Activated CD4-positive, alpha-beta T cell treated with anti-CD3 and anti-CD28 coated beads, Interleukin-2, amount 50 U/mL, for 4 hours (primary cell): ENCODE results near the gene PA2G4.
"Not testable (repeated sequence)": the region's sequence is repeated elsewhere in the genome, so short reads cannot be mapped to it uniquely, and the experiment has no call there.

Experiments used
- DNase-seq, 2 experiments: peaks; one replicate each; pipeline ENCODE4 v3.0.0-alpha.2; 2020

Gene PA2G4

DNA sequence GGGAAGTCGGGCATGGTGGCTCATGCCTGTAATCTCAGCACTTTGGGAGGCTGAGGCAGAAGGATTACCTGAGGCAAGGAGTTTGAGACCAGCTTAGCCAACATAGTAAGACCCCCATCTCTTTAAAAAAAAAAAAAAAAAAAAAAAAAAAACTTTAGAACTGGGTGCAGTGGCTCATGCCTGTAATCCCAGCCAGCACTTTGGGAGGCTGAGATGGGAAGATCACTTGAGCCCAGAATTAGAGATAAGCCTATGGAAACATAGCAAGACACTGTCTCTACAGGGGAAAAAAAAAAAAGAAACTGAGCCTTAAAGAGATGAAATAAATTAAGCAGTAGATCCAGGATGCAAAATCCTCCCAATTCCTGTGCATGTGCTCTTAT is 1.7 kb upstream of the PA2G4 start:
- DNase-seq, result no peak

DNA sequence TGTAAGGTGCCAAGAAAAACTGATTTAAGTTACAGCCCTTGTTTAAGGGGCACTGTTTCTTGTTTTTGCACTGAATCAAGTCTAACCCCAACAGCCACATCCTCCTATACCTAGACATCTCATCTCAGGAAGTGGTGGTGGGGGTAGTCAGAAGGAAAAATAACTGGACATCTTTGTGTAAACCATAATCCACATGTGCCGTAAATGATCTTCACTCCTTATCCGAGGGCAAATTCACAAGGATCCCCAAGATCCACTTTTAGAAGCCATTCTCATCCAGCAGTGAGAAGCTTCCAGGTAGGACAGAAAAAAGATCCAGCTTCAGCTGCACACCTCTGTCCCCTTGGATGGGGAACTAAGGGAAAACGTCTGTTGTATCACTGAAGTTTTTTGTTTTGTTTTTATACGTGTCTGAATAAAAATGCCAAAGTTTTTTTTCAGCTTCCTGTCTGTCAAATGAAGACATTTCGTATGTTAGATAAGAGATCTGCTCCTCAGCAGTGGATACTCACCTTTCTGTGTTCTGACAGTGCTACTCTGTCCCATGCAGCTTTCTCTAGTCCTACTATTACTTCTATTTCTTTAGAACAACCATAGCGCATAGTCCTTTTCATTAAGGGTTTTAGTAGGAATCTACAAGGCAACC is 1.2 kb upstream of the PA2G4 start:
- DNase-seq, result no peak

DNA sequence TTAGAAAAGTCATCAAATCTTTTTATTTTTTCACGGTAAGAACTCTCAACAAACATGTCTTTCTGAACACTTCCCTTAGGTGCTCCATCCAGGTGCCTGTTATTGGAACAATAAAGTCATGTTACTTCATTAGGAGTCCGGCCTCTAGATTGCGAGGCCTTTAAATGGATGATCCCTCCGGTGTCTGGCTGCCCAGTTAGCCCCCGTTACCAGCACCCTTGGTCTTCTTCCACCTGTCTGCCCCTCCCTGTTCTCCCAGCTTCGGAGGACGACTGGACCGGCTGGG is 593 bp upstream of the PA2G4 start:
- no peak for DNase-seq

DNA sequence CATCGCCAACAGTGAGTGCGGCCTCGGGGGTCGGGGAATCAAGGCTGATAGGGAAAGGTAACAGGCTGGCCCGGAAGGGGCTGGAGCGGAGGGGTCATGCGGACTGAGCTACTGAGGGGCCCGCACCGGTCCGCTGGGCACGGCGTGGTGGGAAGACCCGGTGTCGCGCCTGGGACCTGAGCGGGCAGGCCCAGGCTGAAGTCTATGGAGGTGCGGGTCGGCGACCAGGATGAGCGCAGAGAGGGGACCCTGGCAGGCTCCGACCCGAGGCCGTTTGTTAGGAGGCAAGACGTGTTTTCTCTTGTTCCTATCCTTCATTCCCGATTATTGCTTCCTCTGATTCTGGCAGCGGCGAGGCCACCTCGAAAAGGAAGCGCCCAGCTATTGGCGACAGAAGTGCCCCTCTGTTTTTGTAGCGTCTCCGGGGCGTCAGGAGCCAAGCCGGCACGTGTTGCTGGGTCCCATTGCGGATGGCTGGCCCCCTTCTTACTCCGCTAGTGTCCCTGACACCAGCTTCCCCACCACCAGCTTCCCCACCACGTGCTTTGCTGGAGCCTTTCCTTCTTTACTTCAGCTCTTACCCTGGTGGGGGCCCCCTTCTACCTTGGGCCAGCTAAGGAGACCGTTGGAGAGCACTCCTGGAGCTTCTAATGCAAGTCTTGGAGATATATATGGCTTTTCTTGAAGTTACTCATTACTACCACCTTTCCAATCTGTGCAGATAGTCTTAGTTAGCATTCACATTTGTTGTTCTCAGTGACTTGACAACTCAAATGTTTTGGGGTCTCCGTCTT is 653 bp downstream of the PA2G4 start:
- peak in 1 of 2 experiments; percentile 8 for DNase-seq

DNA sequence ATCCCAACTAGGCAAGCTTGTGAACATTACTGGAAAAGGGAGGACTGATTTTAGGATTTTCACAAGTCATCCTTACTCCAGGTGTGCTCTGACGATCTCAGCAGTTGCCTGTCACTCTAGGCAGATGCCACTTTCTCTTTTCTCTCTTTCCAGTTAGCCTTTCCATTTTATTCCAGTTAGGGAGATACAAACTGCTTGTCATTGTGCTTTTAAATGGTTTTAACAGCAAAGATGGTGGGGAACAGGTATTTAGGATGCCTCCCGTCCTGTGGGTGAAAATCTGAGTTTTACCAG is 1.2 kb downstream of the PA2G4 start:
- no peak for DNase-seq

DNA sequence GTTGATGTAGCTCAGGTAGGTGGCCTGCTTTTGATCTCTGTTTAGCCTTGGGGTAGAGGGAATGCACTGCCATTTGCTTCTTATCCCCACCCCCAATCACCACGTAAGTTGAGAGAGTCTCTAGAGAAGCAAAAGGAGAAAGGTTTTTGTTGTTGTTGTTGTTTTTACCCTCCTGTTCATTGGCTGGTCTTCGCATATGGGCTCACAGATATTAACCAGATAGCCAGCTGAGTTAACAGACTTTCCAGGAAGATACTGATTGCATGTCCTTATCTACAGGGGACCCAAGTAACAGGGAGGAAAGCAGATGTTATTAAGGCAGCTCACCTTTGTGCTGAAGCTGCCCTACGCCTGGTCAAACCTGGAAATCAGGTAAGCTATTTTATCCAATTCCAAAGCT is 2.9 kb downstream of the PA2G4 start:
- no peak for DNase-seq

DNA sequence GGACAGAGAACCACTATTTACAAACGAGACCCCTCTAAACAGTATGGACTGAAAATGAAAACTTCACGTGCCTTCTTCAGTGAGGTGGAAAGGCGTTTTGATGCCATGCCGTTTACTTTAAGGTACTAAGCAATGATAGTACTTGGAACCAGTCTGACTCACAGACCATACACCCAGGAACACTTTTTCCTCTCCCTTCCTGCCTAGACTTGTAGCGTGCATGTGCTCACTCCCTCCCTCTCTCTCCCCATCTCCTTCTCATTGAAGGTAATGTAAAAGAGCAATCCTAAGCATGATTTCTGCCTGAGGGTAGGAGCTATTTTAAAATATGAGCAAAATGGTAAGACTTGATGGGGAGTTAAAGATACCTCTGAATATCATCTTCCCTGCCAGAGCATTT is 6.2 kb downstream of the PA2G4 start:
- no peak for DNase-seq

DNA sequence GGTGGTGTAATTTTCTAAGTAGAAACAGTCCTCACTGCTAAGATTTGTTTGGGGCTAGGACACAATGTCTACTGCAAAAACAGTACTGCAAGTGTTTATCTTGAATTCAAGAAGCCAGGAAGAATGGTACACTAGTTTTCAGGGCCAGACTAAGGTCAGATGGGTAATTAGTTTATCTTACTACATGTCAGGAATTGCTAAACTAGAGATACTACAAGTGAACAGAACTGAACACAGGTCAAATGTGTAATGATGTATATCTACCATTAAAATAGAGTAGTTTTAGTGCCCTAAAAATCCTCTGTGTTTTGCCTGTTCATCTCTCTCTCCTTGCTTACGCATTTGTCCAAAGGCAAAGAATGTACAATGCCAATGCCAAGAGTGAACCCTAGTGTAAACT is 9.7 kb downstream of the PA2G4 start:
- no peak for DNase-seq

DNA sequence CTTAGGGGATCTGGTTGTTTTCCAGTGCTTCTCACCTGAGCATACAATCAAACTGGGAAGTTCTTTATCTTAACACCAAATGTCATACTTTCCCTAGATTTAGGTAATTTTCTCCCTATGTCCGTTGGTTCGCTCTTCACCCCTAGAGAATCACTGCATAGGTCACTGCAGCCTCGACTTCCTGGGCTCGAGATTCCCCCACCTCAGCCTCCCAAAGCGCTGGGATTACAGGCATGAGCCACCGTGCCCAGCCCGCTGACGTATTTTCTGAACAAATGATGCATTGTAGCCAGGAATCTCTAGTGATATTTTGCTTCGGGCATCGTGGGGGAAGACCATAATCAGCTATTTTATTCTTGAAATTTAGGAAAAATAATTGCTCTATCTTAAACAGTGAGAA is 11.0 kb downstream of the PA2G4 start:
- no peak for DNase-seq

DNA sequence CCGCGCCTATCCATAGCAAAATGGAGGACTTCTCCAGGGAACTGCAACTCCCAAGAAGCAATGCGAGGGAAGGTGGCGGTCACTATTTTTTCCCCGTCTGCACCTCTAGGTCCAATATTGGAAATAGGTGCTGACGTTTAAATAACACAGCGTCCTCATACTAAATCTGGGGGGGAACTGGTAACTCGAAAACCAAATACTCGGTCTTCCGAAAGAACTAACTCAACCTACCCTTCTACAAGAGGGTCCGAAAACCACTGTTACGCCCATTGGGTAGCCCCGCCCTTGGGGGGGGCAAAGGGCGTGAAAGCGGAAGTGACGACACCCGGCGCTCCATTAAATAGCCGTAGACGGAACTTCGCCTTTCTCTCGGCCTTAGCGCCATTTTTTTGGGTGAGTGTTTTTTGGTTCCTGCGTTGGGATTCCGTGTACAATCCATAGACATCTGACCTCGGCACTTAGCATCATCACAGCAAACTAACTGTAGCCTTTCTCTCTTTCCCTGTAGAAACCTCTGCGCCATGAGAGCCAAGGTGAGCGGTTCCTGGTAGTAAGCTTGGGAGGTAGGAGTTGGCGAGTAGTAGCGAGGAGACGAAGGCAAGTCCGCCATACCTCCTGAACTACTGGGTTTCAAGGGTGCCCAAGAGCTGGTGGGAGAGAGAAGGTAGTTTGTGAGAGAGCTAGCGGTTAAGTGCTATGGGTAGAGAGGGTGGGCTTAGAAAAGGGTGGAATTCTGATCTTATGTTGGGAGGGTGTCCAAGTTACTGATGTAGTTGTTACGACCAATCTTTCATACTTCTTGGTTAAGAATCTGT is 12.1 kb downstream of the PA2G4 start, which contains the start of gene RPL41:
TSS of gene RPL41 (plus strand) at position 367 of the 815 bp plus-strand sequence.
- DNase-seq, result peak; percentile 92

DNA sequence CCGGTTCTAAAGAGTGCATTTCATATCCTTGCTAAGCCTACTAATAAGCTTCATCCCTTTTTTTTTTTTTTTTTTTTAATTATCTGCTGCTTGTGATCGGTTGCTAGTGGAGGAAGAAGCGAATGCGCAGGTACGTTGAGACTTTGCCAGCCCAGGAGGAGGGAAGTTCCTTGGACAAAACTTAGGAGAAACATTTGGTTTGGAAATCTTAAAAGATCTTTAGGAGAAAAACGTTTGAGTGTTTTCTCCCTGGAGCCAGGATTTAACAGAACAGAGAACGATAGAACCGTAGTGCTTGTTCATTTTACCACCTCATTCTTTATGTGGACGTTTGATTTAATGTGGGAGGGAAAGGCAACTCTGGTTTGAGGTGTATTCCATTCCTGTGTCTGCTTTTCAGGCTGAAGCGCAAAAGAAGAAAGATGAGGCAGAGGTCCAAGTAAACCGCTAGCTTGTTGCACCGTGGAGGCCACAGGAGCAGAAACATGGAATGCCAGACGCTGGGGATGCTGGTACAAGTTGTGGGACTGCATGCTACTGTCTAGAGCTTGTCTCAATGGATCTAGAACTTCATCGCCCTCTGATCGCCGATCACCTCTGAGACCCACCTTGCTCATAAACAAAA is 12.8 kb downstream of the PA2G4 start:
- DNase-seq, result not testable (repeated sequence)

DNA sequence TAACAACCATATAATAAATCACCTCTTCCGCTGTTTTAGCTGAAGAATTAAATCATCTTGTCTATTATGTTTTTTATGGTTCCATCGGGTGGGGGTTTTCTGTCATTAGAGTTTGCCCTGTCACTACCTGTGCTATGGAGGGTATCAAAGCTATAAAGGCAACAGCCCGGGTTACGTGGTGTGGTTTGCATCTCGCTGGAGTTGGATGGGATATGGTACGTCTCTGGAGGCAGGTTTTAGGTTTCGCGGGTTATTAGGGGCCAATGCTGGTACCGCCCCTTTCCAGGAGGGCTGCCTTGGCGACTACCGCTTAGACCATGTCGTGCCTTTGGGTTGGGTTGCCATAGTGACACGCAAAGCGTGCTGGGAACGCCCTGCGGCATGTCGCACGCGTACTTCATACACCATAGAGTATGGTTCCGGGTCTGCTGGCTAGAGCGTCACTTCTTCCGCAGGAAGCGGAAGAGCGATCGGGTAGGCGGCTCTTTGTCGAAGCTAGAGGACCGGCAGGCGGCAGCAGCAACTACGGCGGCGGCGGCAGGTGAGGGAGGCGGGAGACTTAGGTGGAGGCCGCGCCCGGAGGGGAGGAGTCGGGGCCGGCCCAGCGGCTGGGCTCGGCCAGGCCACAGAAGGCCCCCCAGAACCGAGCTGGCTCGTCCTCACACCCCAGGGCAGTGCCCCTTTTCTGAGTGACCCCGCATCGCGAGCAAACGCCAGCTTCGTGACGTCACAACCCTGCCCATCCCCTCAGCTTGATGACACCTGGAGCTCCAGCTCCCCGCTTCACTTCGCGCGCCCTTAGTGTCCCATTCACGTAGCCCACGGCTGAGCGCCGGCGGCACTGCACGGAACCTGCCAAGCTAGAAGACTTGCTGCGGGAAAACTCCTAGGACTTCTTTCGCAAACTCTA is 13.7 kb downstream of the PA2G4 start, which contains the start of gene ZC3H10:
TSS of gene ZC3H10 (plus strand) at position 489 of the 910 bp plus-strand sequence. CDS start 2,297 bp downstream, outside the sequence.
- DNase-seq, result peak; percentile 93 to 95

DNA sequence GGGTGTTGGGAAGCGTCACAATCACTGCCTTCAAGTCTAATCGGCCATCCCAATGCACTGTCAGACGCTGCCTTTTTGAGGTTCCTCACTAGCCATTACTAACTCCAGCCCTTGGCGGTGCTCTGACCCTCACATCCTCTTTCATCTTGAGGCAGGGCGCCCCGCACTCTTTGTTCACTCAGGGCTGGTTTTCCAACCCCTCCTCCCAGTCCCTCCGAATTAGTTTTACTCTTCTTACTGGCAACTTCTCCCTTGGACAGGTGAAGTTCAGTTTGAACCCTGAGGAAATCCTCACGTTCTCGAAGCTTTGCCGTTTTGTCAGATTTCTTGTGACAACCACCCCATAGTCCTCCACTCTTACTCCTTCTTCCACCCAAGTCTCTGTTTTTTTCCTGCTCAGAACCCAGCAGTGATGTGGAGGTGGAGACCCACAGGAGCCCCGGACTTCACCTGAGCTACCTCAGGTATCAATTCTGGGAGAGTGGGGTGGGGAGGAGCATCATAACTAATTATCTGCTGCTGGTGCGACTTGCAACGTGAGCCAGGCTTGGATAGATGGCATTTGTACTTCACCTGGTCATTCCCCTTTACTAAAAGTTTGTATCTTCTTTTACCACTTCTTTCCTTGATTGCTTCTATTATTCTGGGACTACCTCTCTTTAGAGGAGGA is 14.5 kb downstream of the PA2G4 start:
- DNase-seq, result no peak

DNA sequence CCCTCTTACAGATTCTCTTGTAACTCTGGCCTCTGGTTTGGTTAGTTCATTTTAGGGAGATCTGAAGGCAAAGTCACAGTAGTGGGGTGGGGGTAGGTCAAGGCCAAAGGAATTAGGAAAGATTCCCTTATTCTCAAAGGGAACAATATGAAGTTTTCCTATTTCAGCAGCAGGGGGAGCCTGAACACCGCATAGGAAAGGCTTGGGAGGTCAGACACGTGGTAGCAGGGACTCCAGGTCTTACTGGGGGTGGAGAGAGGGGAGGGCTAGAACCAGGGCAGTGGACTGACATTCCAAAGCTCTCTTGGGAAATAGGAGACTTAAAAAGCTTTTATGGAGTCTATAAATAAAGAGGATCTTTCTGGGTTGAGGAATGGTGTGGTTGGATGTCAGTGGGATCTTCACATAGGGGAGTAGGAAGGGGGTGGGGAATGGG is 15.0 kb downstream of the PA2G4 start:
- peak; percentile 47 to 58 for DNase-seq

DNA sequence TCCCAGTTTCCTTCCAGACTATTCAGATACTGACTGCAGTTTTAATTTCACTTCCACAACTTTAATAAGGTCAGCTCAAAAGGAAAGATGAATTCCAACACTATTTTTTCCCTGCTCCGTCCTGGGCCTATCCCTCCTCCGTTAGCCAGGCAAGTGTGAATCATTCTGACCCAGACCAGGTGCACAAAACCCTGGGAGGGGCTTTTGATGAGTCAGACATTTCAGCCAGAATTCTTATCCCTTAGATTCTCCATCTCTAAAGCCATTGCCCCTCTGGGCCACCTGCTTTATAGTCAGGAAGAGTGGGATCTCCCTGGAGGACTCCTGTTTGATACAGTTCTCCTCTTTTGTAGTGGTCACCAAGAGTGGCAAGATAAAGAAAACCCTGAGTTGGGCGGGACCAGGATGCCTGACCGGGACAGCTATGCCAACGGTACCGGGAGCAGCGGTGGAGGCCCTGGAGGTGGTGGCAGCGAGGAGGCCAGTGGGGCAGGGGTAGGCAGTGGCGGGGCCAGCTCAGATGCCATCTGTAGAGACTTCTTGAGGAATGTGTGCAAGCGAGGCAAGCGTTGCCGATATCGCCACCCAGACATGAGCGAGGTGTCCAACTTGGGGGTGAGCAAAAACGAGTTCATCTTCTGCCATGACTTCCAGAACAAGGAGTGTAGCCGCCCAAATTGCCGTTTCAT is 15.9 kb downstream of the PA2G4 start:
- DNase-seq, result no peak

DNA sequence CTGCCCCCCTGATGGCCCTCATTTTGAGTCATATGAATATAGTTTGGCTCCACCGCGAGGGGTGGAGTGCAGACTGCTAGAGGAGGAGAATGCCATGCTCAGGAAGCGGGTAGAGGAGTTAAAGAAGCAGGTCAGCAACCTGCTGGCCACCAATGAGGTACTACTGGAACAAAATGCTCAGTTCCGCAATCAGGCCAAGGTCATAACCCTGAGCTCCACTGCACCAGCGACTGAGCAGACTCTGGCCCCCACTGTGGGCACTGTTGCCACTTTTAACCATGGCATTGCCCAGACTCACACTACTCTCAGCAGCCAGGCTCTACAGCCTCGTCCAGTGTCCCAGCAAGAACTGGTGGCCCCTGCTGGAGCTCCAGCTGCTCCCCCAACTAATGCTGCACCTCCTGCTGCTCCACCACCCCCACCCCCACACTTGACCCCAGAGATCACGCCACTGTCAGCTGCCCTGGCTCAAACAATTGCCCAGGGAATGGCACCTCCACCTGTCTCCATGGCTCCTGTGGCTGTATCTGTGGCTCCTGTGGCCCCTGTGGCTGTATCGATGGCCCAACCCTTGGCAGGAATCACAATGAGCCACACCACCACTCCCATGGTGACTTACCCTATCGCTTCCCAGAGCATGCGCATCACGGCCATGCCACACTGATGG is 17.0 kb downstream of the PA2G4 start:
- DNase-seq, result no peak

DNA sequence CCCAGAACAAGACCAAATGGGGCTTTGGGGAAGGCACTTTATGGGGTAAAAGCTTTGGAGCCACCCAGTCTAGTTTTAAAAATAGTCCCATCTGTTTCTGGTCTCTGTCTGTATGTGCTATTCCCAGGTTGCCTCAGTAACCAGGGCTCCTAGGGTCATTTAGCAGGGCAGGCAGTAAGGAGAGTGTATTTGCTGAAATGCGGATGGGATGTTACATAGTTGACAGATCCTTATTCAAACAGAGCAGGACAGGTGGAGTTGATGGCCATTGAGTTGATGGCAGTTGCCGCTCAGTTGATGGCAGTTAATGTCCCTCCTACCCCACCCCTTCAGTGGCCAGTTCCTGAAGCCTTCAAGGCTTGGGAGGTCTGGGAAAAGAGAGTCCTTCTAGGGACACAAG is 18.3 kb downstream of the PA2G4 start:
- DNase-seq, result no peak

DNA sequence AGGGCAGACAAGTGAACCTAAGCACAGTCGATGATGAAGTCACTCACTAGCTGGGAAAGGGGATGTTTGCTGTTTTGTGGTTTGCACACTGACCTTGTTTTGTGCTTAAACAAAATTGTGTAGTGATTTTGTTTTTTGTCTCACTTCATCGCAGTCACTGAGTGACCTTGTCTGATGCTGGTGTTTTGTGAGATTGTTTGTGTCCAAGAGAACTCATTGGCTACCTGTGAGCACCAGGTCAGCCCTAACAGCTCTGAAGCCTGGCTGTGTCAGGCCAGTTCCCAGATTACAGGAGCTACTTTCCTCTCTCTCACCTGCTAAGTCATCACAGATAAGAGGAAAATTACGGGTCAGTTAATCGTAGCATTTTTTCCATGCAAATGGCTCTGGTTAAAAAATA is 19.8 kb downstream of the PA2G4 start:
- no peak for DNase-seq

DNA sequence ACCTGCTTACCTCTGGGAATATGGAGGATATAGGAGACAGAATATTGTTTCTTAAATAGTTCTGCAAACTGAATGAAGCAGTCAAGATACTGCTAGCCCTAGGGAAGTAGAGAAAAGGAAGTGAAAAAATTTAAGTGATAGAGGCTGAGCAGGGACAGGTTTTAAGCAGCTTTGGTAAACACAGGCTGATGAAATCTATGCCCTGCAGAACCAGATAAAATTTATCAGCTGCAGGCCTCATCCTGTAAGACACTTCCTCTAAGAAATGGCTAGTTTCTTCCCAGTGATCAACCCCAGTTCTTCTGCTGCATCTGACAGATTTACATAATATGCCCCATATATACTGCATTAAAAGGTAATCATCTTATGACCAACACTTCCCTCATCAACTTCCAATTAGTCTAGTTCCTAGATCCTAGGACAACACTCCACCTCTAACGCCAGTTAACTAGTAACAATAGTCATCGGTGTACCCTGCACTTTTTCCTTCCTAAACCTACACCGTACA is 22.4 kb downstream of the PA2G4 start:
- no peak for DNase-seq

DNA sequence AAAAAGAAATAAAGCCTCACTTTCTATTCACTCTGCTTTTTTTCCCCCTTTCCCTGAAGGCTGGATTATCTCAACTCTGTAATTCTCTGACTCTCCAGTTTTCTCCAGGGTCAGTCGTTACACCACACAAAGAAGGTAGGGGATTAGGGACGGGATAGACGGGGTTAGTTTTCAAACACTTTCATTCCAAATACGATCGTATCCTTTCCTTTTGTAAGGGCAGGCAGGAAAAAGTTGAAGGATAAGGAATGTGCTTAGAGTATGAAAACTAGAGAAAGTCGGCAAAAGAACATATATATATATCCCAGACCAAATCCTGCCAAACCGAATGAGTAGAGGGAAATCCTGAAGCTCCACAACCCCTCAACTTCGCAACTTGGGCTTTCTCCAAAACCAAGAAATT is 23.1 kb downstream of the PA2G4 start:
- DNase-seq, result no peak
